GM21717 (cell line): ENCODE measurements around the gene FER1L5.
A peak's percentile ranks its signal among the peaks of the same experiment; 100 is the strongest.

Experiments
- ATAC-seq: cut with Tn5 transposase; IDR thresholded peaks from one replicate; pipeline ENCODE4 v1.9.1; 2021; ENCODE audit warnings: mild to moderate bottlenecking, moderate library complexity; ENCODE audit not compliant: unreplicated experiment

The FER1L5 gene

DNA sequence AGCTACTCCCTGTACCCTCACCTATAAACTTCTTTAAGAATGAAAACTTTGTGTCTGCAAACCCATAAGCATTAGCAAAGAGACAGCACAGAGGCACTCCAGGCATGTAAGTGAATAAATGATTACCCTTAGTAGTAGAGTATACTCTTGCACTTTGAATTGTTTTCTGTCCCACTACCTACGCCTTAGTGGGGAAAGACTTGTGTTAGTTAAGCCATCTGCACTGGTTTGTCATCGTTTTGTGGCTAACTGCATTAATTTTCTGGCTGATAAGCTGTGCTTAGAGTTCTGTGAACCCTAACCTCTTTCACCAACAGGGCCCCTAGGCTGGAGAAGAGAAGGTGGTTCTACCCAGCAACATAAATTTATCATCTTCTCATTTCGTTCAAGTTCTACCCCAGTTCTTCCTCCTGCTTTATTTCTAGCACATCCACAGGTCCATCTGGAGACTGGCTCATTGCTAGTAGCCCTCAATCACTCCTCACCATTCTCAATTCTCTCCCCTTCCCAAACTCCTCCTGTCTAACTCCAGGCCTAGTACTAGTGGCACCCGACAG lies 96.6 kb downstream of the FER1L5 start:
- no peak for ATAC-seq

GRCh38 chr2:96739633-96740428 lies 97.3 kb downstream of the FER1L5 start, which contains the start of gene LMAN2L:
Gene LMAN2L, minus strand, starts transcription at chr2:96740064. Its CDS starts 24 bp downstream, at chr2:96740040.
- peak; percentile 97 for ATAC-seq

- ATAC-seq: no peak
These were observed 104.6 kb downstream of the FER1L5 start for GRCh38 chr2:96747061-96747617.

DNA sequence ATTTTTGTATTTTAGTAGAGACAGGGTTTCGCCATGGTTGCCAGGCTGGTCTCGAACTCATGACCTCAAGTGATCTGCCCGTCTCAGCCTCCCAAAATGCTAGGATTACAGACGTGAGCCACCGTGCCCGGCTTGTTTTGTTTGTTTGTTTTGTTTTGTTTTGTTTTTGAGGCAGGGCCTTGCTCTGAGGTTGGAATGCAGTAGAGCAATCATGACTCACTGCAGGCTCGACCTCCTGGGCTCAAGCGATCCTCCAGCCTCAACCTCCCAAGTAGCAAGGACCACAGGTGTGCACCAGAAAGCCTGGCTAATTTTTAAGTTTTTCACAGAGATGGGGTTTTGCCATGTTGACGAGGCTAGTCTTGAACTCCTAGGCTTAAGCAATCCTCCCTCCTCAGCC lies 109.2 kb downstream of the FER1L5 start:
- ATAC-seq: no peak

DNA sequence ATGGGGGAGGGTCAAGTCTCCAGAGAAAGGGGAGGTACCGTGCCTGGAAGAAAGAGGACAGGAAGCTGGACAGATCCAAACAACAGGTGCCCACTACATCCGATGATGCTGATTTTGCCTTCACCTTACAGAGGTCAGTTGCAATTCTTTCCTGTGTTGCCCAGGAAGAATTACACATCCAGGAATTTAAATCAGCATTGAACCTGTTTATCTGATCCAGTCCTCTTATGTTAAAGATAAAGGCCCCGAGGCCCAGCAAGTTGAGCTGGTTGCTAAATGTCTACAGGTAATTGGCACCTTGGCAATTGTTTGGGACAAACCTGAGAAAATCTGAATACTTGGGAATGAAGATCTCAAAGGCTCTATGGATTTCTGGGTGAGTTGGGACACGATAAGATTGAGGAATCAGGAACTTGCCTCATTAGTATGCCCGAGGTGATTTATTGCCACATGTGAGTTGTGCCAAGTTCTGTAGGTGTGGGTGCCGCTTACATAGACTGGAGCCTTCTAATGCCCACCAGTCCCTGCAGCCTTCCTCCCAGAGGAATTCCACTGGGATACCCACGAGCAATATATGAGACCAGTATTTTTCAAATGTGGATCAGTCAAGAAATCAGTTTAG lies 111.2 kb downstream of the FER1L5 start:
- no peak for ATAC-seq

DNA sequence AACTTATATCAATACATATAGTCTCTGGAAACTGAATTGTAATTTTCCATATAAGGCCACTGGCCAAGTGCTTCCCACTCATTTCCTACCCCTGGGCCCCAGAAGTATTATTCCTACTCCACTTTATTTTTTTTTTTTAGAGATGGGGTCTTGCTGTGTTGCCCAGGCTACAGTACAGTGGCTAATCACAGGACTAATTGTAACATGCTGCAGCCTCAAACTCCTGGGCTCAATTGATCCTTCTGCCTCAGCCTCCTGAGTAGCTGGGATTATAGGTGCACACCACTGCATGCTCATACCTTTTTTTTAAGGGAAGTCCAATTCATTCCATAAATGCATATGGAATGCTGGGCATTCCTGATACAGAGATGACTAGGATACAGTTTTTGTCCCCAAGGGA lies 111.8 kb downstream of the FER1L5 start:
- no peak for ATAC-seq
